ENCODE measurements around the gene GRIN2C. TPM values are rescaled to one million over a fixed set of nuclear protein-coding genes. Genes with fewer than 3 reads are reported as not detected.
"Not testable (repeated sequence)": the region's sequence is repeated elsewhere in the genome, so short reads cannot be mapped to it uniquely, and the experiment has no call there.

Gene GRIN2C
- total RNA-seq, result not detected in 2 replicates
- total RNA-seq (2013), result 0.02 TPM
- polyA plus RNA-seq, result 0.03 TPM in 1 of 2 replicates, not detected in the other
- polyA minus RNA-seq, result 0.07 TPM in 1 of 2 replicates, not detected in the other

- Histone ChIP-seq H3K27ac (ENCODE audit: low read length in 2 of 2) (no peak within 1 kb of the TSS), H3K4me3 (ENCODE audit: control extremely low read depth in 1 of 5, extremely low read depth in 1 of 5, insufficient read depth in 1 of 5, low read depth in 2 of 5, low read length in 4 of 5) (peak within 1 kb of the TSS in 4 of 5 experiments; percentile 8 to 54 (median 24)), H3K9me3 (ENCODE audit: control extremely low read depth in 1 of 3, control insufficient read depth in 2 of 3, insufficient read depth in 1 of 3, low read length in 2 of 3) (peaks cover 0 to 18% (median 0%) of the 10 kb centered on the region in 3 donors), H4K20me1 (ENCODE audit: control insufficient read depth, insufficient read depth, low read length, poor library complexity, severe bottlenecking) (peaks cover 9% of the 10 kb centered on the region), H3K4me2 (replicated peaks; ENCODE audit: low read depth, low read length, poor library complexity, severe bottlenecking) (peak within 1 kb of the TSS; percentile 80), H3K36me3 (replicated peaks in 1 of 2; ENCODE audit: control extremely low read depth in 1 of 2, control insufficient read depth in 1 of 2, extremely low read depth in 1 of 2, insufficient read depth in 2 of 2, low read length in 1 of 2) (no peaks in the 10 kb centered on the region), H3K9ac (ENCODE audit: low read length) (peak within 1 kb of the TSS; percentile 42), H2AFZ (ENCODE audit: insufficient read depth, low read depth, low read length, poor library complexity, severe bottlenecking) (peak within 1 kb of the TSS; percentile 66), H3K4me1 (ENCODE audit: control insufficient read depth in 2 of 2, insufficient read depth in 2 of 2, low read length in 2 of 2) (peaks cover 30 to 32% of the 10 kb centered on the region in 2 donors), H3K27me3 (replicated peaks in 1 of 4; ENCODE audit: control extremely low read depth in 1 of 4, control insufficient read depth in 3 of 4, insufficient read depth in 4 of 4, low read length in 3 of 4) (peaks cover 0 to 76% (median 29%) of the 10 kb centered on the region in 4 experiments), H3K79me2 (ENCODE audit: control insufficient read depth, insufficient read depth, low read length) (no peaks in the 10 kb centered on the region)
- CTCF ChIA-PET, result interaction anchor here (0.6 to 12.3 kb wide), 8 partner anchors 13 to 478 kb away, joined by 3 to 181 read pairs (median 10); partner anchors contain the start of genes FDXR and RAB37
- H3K4me3 Mint-ChIP-seq, result peak within 1 kb of the TSS; percentile 74
- H3K4me1 Mint-ChIP-seq, result peaks cover 24% of the 10 kb centered on the region
- POLR2A ChIA-PET, result interaction anchor here (1.4 kb wide), 1 partner anchor 14 kb away, joined by 7 read pairs; the partner anchor contains the start of gene FDXR
- H3K9me3 Mint-ChIP-seq (ENCODE audit: insufficient read depth), result no peaks in the 10 kb centered on the region
- intact Hi-C loops (cut with micrococcal nuclease), result loop anchor here (5.0 kb wide), 1 partner anchor 292 kb away; the partner anchor contains the start of gene CD300H
- peaks cover 58% of the 10 kb centered on the region for H3K27me3 Mint-ChIP-seq
- TF ChIP-seq CTCF (IDR thresholded peaks at IDR 0.05) (peak; percentile 69), EZH2 (IDR thresholded peaks at IDR 0.05; ENCODE audit: borderline replicate concordance, insufficient read depth, low read depth, low read length, poor library complexity, severe bottlenecking) (no peak)
- ATAC-seq (ENCODE audit: low read depth), result peak; percentile 34
- peak; percentile 60 for DNase-seq
- 3% methylated on average over 60 of the region's 72 CpGs for WGBS (ENCODE audit: insufficient coverage)
- peak within 1 kb of the TSS; percentile 32 for H3K27ac Mint-ChIP-seq
Measured at GRCh38 chr17:74859459-74860228, at the start of gene GRIN2C. GRIN2C (minus strand) TSS chr17:74859885; CDS start chr17:74855092, 4,793 bp downstream.

- not testable (repeated sequence) for DNase-seq; H3K27ac ChIP-seq (ENCODE audit: low read length in 2 of 2)
- WGBS (ENCODE audit: insufficient coverage), result 86% methylated on average over 4 of the region's 4 CpGs
Measured at GRCh38 chr17:74909097-74909496, 49.4 kb upstream of the GRIN2C start.

More at GRCh38 chr17:74909097-74909496, 49.4 kb upstream of the GRIN2C start:
- H3K4me3 Mint-ChIP-seq; H3K9me3 ChIP-seq (ENCODE audit: control extremely low read depth in 1 of 3, control insufficient read depth in 2 of 3, insufficient read depth in 1 of 3, low read length in 2 of 3); CTCF ChIA-PET; intact Hi-C loops (cut with micrococcal nuclease); H3K9me3 Mint-ChIP-seq (ENCODE audit: insufficient read depth); H3K4me1 Mint-ChIP-seq; H3K79me2 ChIP-seq (ENCODE audit: control insufficient read depth, insufficient read depth, low read length); H3K27ac Mint-ChIP-seq; H3K27me3 ChIP-seq (replicated peaks in 1 of 4; ENCODE audit: control extremely low read depth in 1 of 4, control insufficient read depth in 3 of 4, insufficient read depth in 4 of 4, low read length in 3 of 4); POLR2A ChIA-PET; H3K9ac ChIP-seq (ENCODE audit: low read length); H3K4me2 ChIP-seq (replicated peaks; ENCODE audit: low read depth, low read length, poor library complexity, severe bottlenecking); H2AFZ ChIP-seq (ENCODE audit: insufficient read depth, low read depth, low read length, poor library complexity, severe bottlenecking); H3K4me1 ChIP-seq (ENCODE audit: control insufficient read depth in 2 of 2, insufficient read depth in 2 of 2, low read length in 2 of 2); H3K36me3 ChIP-seq (replicated peaks in 1 of 2; ENCODE audit: control extremely low read depth in 1 of 2, control insufficient read depth in 1 of 2, extremely low read depth in 1 of 2, insufficient read depth in 2 of 2, low read length in 1 of 2); ATAC-seq (ENCODE audit: low read depth); H4K20me1 ChIP-seq (ENCODE audit: control insufficient read depth, insufficient read depth, low read length, poor library complexity, severe bottlenecking); H3K4me3 ChIP-seq (ENCODE audit: control extremely low read depth in 1 of 5, extremely low read depth in 1 of 5, insufficient read depth in 1 of 5, low read depth in 2 of 5, low read length in 4 of 5): not testable (repeated sequence)
- peaks cover 20% of the 10 kb centered on the region for H3K27me3 Mint-ChIP-seq
